ENCODE results near the gene MET.

Gene MET

GRCh38 chr7:116790025-116790424 is 118.0 kb downstream of the MET start:
- Histone ChIP-seq H3K4me1 (ENCODE audit: insufficient read depth, low read length) (peaks cover 7% of the 10 kb centered on the region), H3K9me3 (ENCODE audit: control insufficient read depth, insufficient read depth, low read length) (no peaks in the 10 kb centered on the region), H3K36me3 (ENCODE audit: insufficient read depth, low read length) (no peaks in the 10 kb centered on the region), H3K9ac (ENCODE audit: low read depth, low read length) (no peak overlapping the region)

GRCh38 chr7:116792813-116793212 is 120.8 kb downstream of the MET start:
- Histone ChIP-seq H3K9me3 (ENCODE audit: control insufficient read depth, insufficient read depth, low read length) (no peaks in the 10 kb centered on the region), H3K9ac (ENCODE audit: low read depth, low read length) (no peak overlapping the region; the same call in 1 of the 2 replicates), H3K4me1 (ENCODE audit: insufficient read depth, low read length) (peaks cover 5% of the 10 kb centered on the region), H3K36me3 (ENCODE audit: insufficient read depth, low read length) (peaks cover 4% of the 10 kb centered on the region; the same call in 1 of the 2 replicates)

GRCh38 chr7:116793795-116794340 is 121.9 kb downstream of the MET start:
- peaks cover 4% of the 10 kb centered on the region; the same call in 1 of the 2 replicates for H3K36me3 ChIP-seq (ENCODE audit: insufficient read depth, low read length)
- no peaks in the 10 kb centered on the region for H3K9me3 ChIP-seq (ENCODE audit: control insufficient read depth, insufficient read depth, low read length)
- no peak overlapping the region for H3K9ac ChIP-seq (ENCODE audit: low read depth, low read length)
- H3K4me1 ChIP-seq (ENCODE audit: insufficient read depth, low read length), result peaks cover 5% of the 10 kb centered on the region

GRCh38 chr7:116796471-116796870 is 124.5 kb downstream of the MET start:
- peaks cover 5% of the 10 kb centered on the region for H3K4me1 ChIP-seq (ENCODE audit: insufficient read depth, low read length)
- no peak overlapping the region for H3K9ac ChIP-seq (ENCODE audit: low read depth, low read length)
- H3K9me3 ChIP-seq (ENCODE audit: control insufficient read depth, insufficient read depth, low read length), result no peaks in the 10 kb centered on the region
- H3K36me3 ChIP-seq (ENCODE audit: insufficient read depth, low read length), result peaks cover 4% of the 10 kb centered on the region; the same call in 1 of the 2 replicates

- Histone ChIP-seq H3K9ac (ENCODE audit: low read depth, low read length) (no peak overlapping the region), H3K36me3 (ENCODE audit: insufficient read depth, low read length) (peaks cover 4% of the 10 kb centered on the region; the same call in 1 of the 2 replicates), H3K9me3 (ENCODE audit: control insufficient read depth, insufficient read depth, low read length) (no peaks in the 10 kb centered on the region), H3K4me1 (ENCODE audit: insufficient read depth, low read length) (peaks cover 7% of the 10 kb centered on the region)
Observed at GRCh38 chr7:116797612-116798011, 125.6 kb downstream of the MET start.

- Histone ChIP-seq H3K4me1 (ENCODE audit: insufficient read depth, low read length) (peaks cover 8% of the 10 kb centered on the region), H3K9ac (ENCODE audit: low read depth, low read length) (no peak overlapping the region), H3K9me3 (ENCODE audit: control insufficient read depth, insufficient read depth, low read length) (no peaks in the 10 kb centered on the region), H3K36me3 (ENCODE audit: insufficient read depth, low read length) (peaks cover 4% of the 10 kb centered on the region; the same call in 1 of the 2 replicates)
Observed at GRCh38 chr7:116798232-116798631, 126.2 kb downstream of the MET start.

- Histone ChIP-seq H3K36me3 (ENCODE audit: insufficient read depth, low read length) (peaks cover 4% of the 10 kb centered on the region; the same call in 1 of the 2 replicates), H3K9me3 (ENCODE audit: control insufficient read depth, insufficient read depth, low read length) (no peaks in the 10 kb centered on the region), H3K9ac (ENCODE audit: low read depth, low read length) (no peak overlapping the region), H3K4me1 (ENCODE audit: insufficient read depth, low read length) (peaks cover 8% of the 10 kb centered on the region)
Observed at GRCh38 chr7:116799916-116800315, 127.9 kb downstream of the MET start.

- Histone ChIP-seq H3K4me1 (ENCODE audit: insufficient read depth, low read length) (peaks cover 8% of the 10 kb centered on the region), H3K9me3 (ENCODE audit: control insufficient read depth, insufficient read depth, low read length) (no peaks in the 10 kb centered on the region), H3K36me3 (ENCODE audit: insufficient read depth, low read length) (peaks cover 4% of the 10 kb centered on the region; the same call in 1 of the 2 replicates), H3K9ac (ENCODE audit: low read depth, low read length) (no peak overlapping the region)
Observed at GRCh38 chr7:116800594-116800993, 128.6 kb downstream of the MET start.

- Histone ChIP-seq H3K9me3 (ENCODE audit: control insufficient read depth, insufficient read depth, low read length) (no peaks in the 10 kb centered on the region), H3K9ac (ENCODE audit: low read depth, low read length) (no peak overlapping the region), H3K4me1 (ENCODE audit: insufficient read depth, low read length) (peaks cover 8% of the 10 kb centered on the region), H3K36me3 (ENCODE audit: insufficient read depth, low read length) (peaks cover 2% of the 10 kb centered on the region; the same call in 1 of the 2 replicates)
Observed at GRCh38 chr7:116801092-116801710, 129.2 kb downstream of the MET start.

GRCh38 chr7:116802144-116802745 is 130.2 kb downstream of the MET start:
- Histone ChIP-seq H3K36me3 (ENCODE audit: insufficient read depth, low read length) (no peaks in the 10 kb centered on the region), H3K9ac (ENCODE audit: low read depth, low read length) (no peak overlapping the region), H3K9me3 (ENCODE audit: control insufficient read depth, insufficient read depth, low read length) (no peaks in the 10 kb centered on the region), H3K4me1 (ENCODE audit: insufficient read depth, low read length) (peaks cover 8% of the 10 kb centered on the region)

- Histone ChIP-seq H3K9me3 (ENCODE audit: control insufficient read depth, insufficient read depth, low read length) (no peaks in the 10 kb centered on the region), H3K4me1 (ENCODE audit: insufficient read depth, low read length) (peaks cover 8% of the 10 kb centered on the region), H3K36me3 (ENCODE audit: insufficient read depth, low read length) (no peaks in the 10 kb centered on the region), H3K9ac (ENCODE audit: low read depth, low read length) (no peak overlapping the region)
Observed at GRCh38 chr7:116802746-116803152, 130.8 kb downstream of the MET start.

GRCh38 chr7:116804471-116804870 is 132.5 kb downstream of the MET start:
- H3K36me3 ChIP-seq (ENCODE audit: insufficient read depth, low read length), result no peaks in the 10 kb centered on the region
- H3K9me3 ChIP-seq (ENCODE audit: control insufficient read depth, insufficient read depth, low read length), result no peaks in the 10 kb centered on the region
- H3K4me1 ChIP-seq (ENCODE audit: insufficient read depth, low read length), result peaks cover 11% of the 10 kb centered on the region
- H3K9ac ChIP-seq (ENCODE audit: low read depth, low read length), result no peak overlapping the region

GRCh38 chr7:116805100-116805544 is 133.1 kb downstream of the MET start:
- H3K9ac ChIP-seq (ENCODE audit: low read depth, low read length), result no peak overlapping the region
- H3K4me1 ChIP-seq (ENCODE audit: insufficient read depth, low read length), result peaks cover 15% of the 10 kb centered on the region
- H3K36me3 ChIP-seq (ENCODE audit: insufficient read depth, low read length), result no peaks in the 10 kb centered on the region
- no peaks in the 10 kb centered on the region for H3K9me3 ChIP-seq (ENCODE audit: control insufficient read depth, insufficient read depth, low read length)

GRCh38 chr7:116806046-116806944 is 134.3 kb downstream of the MET start:
- H3K36me3 ChIP-seq (ENCODE audit: insufficient read depth, low read length), result no peaks in the 10 kb centered on the region
- no peak overlapping the region for H3K9ac ChIP-seq (ENCODE audit: low read depth, low read length)
- H3K4me1 ChIP-seq (ENCODE audit: insufficient read depth, low read length), result peaks cover 16% of the 10 kb centered on the region
- H3K9me3 ChIP-seq (ENCODE audit: control insufficient read depth, insufficient read depth, low read length), result no peaks in the 10 kb centered on the region
